GM18505 (cell line): ENCODE measurements around the gene TJP1.
"Not testable (repeated sequence)": the region's sequence is repeated elsewhere in the genome, so short reads cannot be mapped to it uniquely, and the experiment has no call there.

Experiments used
- ATAC-seq: cut with Tn5 transposase; IDR thresholded peaks from one replicate; pipeline ENCODE4 v1.9.1; 2021; ENCODE audit not compliant: unreplicated experiment
- POLR2A ChIP-seq: IDR thresholded peaks from 4 replicates; pipeline ENCODE4 v1.6.1; 2011; ENCODE audit warnings: borderline replicate concordance; ENCODE audit not compliant: insufficient read depth, insufficient read length; ENCODE audit errors: extremely low read depth

TJP1 gene

GRCh38 chr15:29680465-29681165, 141.7 kb downstream of the TJP1 start:
- no peak for ATAC-seq
- TF ChIP-seq POLR2A: no peak

- no peak for ATAC-seq
- TF ChIP-seq POLR2A: no peak
Observed at GRCh38 chr15:29678504-29679034, 143.7 kb downstream of the TJP1 start.

GRCh38 chr15:29677871-29678461, 144.3 kb downstream of the TJP1 start:
- ATAC-seq: no peak
- TF ChIP-seq POLR2A: no peak

GRCh38 chr15:29677455-29677854, 144.8 kb downstream of the TJP1 start:
- TF ChIP-seq POLR2A: no peak

GRCh38 chr15:29676961-29677402, 145.3 kb downstream of the TJP1 start:
- no peak for ATAC-seq

More at GRCh38 chr15:29677455-29677854, 144.8 kb downstream of the TJP1 start:
- no peak for ATAC-seq

GRCh38 chr15:29676374-29676960, 145.8 kb downstream of the TJP1 start:
- ATAC-seq: not testable (repeated sequence)

More at GRCh38 chr15:29676961-29677402, 145.3 kb downstream of the TJP1 start:
- TF ChIP-seq POLR2A: no peak

- no peak for ATAC-seq
- no peak for TF ChIP-seq POLR2A
Observed at GRCh38 chr15:29675791-29676301, 146.4 kb downstream of the TJP1 start.

GRCh38 chr15:29674661-29675533, 147.4 kb downstream of the TJP1 start:
- ATAC-seq: no peak
- no peak for TF ChIP-seq POLR2A

- ATAC-seq: no peak
- TF ChIP-seq POLR2A: no peak
Observed at GRCh38 chr15:29672923-29673809, 149.1 kb downstream of the TJP1 start.

GRCh38 chr15:29672446-29672845, 149.8 kb downstream of the TJP1 start:
- no peak for TF ChIP-seq POLR2A
- no peak for ATAC-seq

- not testable (repeated sequence) for ATAC-seq
Observed at GRCh38 chr15:29672046-29672445, 150.2 kb downstream of the TJP1 start.
